Glutamatergic neuron (in vitro differentiated cells): ENCODE data around the gene TMPO. TPM values are rescaled to one million over a fixed set of nuclear protein-coding genes. Genes with fewer than 3 reads are reported as not detected.
"Not testable (repeated sequence)": the region's sequence is repeated elsewhere in the genome, so short reads cannot be mapped to it uniquely, and the experiment has no call there.

Experiments
- DNase-seq: peaks from one replicate; pipeline ENCODE4 v3.0.0; 2022
- H3K27ac Mint-ChIP-seq: one replicate; pipeline ENCODE4 v1.8.0; 2020; ENCODE audit warnings: mild to moderate bottlenecking, mixed read lengths, inconsistent platforms; ENCODE audit not compliant: unreplicated experiment
- H3K27me3 Mint-ChIP-seq: one replicate; pipeline ENCODE4 v1.8.0; 2020; ENCODE audit warnings: mild to moderate bottlenecking, moderate library complexity, mixed read lengths, inconsistent platforms; ENCODE audit not compliant: unreplicated experiment
- H3K36me3 Mint-ChIP-seq: one replicate; pipeline ENCODE4 v1.8.0; 2020; ENCODE audit warnings: mild to moderate bottlenecking, mixed read lengths, inconsistent platforms; ENCODE audit not compliant: unreplicated experiment
- H3K4me1 Mint-ChIP-seq: one replicate; pipeline ENCODE4 v1.8.0; 2020; ENCODE audit warnings: mild to moderate bottlenecking, low read depth, mixed read lengths, inconsistent platforms; ENCODE audit not compliant: unreplicated experiment
- H3K4me3 Mint-ChIP-seq: one replicate; pipeline ENCODE4 v1.8.0; 2020; ENCODE audit warnings: mild to moderate bottlenecking, mixed read lengths, inconsistent platforms; ENCODE audit not compliant: unreplicated experiment
- H3K9me3 Mint-ChIP-seq: one replicate; pipeline ENCODE4 v1.8.0; 2020; ENCODE audit warnings: mild to moderate bottlenecking, moderate library complexity, mixed read lengths, inconsistent platforms; ENCODE audit not compliant: unreplicated experiment
- total RNA-seq: library from RNA; stranded (reverse); fragmentation: NEBNext Ultra II Directional; extraction: Animal tissue kit (Norgen Biotek cat#: 25700); gene quantifications from one replicate; pipeline ENCODE4 v1.2.1, GENCODE V29; 2021; ENCODE audit not compliant: unreplicated experiment
- TF ChIP-seq, protein P1 (sequence below): fragments of 200-600 bp; sonication (generic); IDR thresholded peaks from one replicate; pipeline ENCODE4 v1.5.0; 2021; ENCODE audit not compliant: partially characterized antibody, unreplicated experiment

Gene TMPO
- total RNA-seq, 1 donor from 2014 or later: 80.2 TPM

DNA sequence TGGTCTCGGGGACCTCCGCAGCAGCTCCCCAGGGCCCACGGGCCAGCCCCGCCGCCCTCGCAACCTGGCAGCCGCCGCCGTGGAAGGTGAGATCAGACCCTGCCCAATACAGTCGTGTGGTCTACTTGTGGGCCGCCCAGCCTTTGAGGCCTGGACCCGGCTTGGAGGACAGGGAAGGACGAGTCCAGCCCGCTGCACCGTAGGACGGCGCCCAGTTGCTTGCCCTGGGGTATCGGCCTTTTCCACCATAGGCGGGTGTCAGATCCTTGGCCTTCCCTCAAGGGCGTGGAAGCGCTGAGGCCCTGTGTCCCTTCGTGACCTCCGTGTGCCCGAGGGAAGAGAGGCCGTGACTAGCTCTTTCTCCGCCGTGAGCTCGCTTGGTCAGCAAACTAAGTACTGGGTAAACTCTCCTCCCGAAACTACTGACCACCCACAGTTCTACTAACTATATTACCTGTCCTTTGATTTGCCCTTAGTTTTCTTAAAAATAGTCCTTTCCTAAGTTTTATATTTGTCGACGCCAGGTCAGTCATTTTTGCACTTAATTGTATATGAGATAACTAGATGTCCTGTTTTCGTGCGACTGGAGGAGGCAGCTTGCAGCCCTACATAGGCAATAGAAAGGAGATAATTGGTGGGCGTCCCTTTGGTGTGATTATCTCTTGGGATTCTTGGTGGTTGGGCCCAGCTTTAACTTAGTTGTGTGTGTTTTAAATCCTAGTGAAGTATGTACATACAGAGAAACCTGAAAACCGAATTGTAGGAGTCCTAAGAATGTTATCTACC lies 78.9 kb downstream of the TMPO start:
- H3K9me3 Mint-ChIP-seq: peaks cover 11% of the 10 kb centered on the region
- DNase-seq: peak; percentile 31
- H3K36me3 Mint-ChIP-seq: no peaks in the 10 kb centered on the region
- peaks cover 8% of the 10 kb centered on the region for H3K4me1 Mint-ChIP-seq
- peak overlapping the region; percentile 88 for H3K27ac Mint-ChIP-seq
- H3K27me3 Mint-ChIP-seq: peaks cover 5% of the 10 kb centered on the region
- H3K4me3 Mint-ChIP-seq: peak overlapping the region; percentile 98
- TF ChIP-seq, protein P1, sequence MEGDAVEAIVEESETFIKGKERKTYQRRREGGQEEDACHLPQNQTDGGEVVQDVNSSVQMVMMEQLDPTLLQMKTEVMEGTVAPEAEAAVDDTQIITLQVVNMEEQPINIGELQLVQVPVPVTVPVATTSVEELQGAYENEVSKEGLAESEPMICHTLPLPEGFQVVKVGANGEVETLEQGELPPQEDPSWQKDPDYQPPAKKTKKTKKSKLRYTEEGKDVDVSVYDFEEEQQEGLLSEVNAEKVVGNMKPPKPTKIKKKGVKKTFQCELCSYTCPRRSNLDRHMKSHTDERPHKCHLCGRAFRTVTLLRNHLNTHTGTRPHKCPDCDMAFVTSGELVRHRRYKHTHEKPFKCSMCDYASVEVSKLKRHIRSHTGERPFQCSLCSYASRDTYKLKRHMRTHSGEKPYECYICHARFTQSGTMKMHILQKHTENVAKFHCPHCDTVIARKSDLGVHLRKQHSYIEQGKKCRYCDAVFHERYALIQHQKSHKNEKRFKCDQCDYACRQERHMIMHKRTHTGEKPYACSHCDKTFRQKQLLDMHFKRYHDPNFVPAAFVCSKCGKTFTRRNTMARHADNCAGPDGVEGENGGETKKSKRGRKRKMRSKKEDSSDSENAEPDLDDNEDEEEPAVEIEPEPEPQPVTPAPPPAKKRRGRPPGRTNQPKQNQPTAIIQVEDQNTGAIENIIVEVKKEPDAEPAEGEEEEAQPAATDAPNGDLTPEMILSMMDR: no peak

DNA sequence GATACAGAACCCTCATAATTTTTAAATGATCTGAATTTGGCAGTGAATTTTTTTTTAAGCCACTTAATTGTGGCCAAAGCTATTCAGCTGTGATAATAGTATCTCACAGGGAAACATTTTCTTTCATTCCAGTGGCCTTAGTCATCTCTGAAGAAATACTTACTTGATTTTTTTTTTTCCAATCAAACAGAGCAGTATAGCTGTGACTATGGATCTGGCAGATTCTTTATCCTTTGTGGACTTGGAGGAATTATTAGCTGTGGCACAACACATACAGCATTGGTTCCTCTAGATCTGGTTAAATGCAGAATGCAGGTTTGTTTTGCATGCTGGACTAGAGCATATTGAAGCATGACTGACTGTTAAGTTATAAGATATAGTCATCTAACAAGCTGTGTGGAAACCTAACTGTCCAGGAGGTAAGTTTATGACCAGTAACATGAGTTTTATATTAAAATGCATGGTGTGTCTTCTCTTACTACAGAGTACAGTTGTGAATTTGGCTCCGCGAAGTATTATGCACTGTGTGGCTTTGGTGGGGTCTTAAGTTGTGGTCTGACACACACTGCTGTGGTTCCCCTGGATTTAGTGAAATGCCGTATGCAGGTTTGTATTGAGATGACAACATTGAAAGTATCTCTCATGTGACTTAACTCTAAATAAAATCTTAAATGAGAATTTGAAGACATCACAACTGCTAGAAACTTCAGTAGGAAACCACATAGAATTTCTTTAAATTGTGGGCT lies 80.0 kb downstream of the TMPO start:
- no peak overlapping the region for H3K27ac Mint-ChIP-seq
- DNase-seq: no peak
- H3K9me3 Mint-ChIP-seq: peaks cover 11% of the 10 kb centered on the region
- H3K4me1 Mint-ChIP-seq: peaks cover 8% of the 10 kb centered on the region
- TF ChIP-seq, protein P1: no peak
- H3K4me3 Mint-ChIP-seq: peak overlapping the region; percentile 98
- no peaks in the 10 kb centered on the region for H3K36me3 Mint-ChIP-seq
- H3K27me3 Mint-ChIP-seq: peaks cover 4% of the 10 kb centered on the region

DNA sequence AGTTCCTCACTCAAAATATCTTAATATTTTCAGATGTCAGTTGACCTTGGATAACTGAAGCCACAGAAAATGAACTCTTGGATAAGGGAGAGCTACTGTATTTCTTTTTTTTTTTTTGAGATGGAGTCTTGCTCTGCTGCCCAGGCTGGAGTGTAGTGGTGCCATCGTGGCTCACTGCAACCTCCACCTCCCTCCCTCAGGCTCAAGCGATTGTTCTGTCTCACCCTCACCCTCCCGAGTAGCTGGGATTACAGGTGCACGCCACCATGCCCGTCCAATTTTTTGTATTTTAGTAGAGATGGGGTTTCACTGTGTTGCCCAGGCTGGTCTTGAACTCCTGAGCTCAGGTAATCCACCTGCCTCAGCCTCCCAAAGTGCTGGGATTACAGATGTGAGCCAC lies 81.9 kb downstream of the TMPO start:
- H3K36me3 Mint-ChIP-seq, H3K27ac Mint-ChIP-seq, H3K27me3 Mint-ChIP-seq, DNase-seq, H3K4me1 Mint-ChIP-seq, H3K4me3 Mint-ChIP-seq: not testable (repeated sequence)
- H3K9me3 Mint-ChIP-seq: peaks cover 11% of the 10 kb centered on the region

Other genes with a start within 250 kb of the TMPO start
- gene SLC25A3, start 78.1 kb downstream of the TMPO start, total RNA-seq: 481 TPM
- gene IKBIP, start 129.2 kb downstream of the TMPO start, total RNA-seq: 6.1 TPM
- gene APAF1, start 129.7 kb downstream of the TMPO start, total RNA-seq: 20.8 TPM